IMR-90 (cell line): ENCODE data around the gene FAM89B. TPM values are rescaled to one million over a fixed set of nuclear protein-coding genes. Genes with fewer than 3 reads are reported as not detected.

ENCODE experiments used
- ATAC-seq: fragments of 200-7000 bp; cut with Tn5 transposase; 2 replicates; pipeline ENCODE4 v1.9.1; 2020; ENCODE audit warnings: low read depth, mild to moderate bottlenecking, moderate library complexity
- BruUV-seq: library from RNA; stranded (reverse); fragments of 400-500 nt; replicated peaks from 2 replicates; lab custom pipeline; 2021; lab: Mats Ljungman, UMichigan
- CTCF ChIA-PET: fragments of 300-600 bp; formaldehyde crosslinking; extraction: SDS; loops from one replicate; lab custom pipeline; 2021; ENCODE audit warnings: antibody characterized with exemption; lab: Yijun Ruan, JAX
- POLR2A ChIA-PET: fragments of 300-600 bp; sonication (Branson Sonifier 250); formaldehyde crosslinking; loops from one replicate; lab custom pipeline; 2022; ENCODE audit warnings: antibody characterized with exemption; ENCODE audit not compliant: unreplicated experiment; lab: Charles Lee
- DNase-seq: peaks from one replicate; pipeline ENCODE4 v3.0.0; 2013
- H2AFZ ChIP-seq: replicated peaks from 2 replicates; pipeline ENCODE3; 2013; ENCODE audit warnings: low read length, mild to moderate bottlenecking; ENCODE audit not compliant: poor library complexity
- H2AK5ac ChIP-seq: 2 replicates; pipeline ENCODE4 v1.6.1; 2013; ENCODE audit warnings: low read depth, low read length, inconsistent platforms
- H2AK9ac ChIP-seq: replicated peaks from 2 replicates; pipeline ENCODE3; 2013; ENCODE audit warnings: mild to moderate bottlenecking, low read depth, low read length, moderate library complexity; ENCODE audit not compliant: poor library complexity
- H2BK120ac ChIP-seq: 2 replicates; pipeline ENCODE4 v1.6.1; 2013; ENCODE audit warnings: low read depth, low read length, inconsistent platforms
- H2BK15ac ChIP-seq: 3 replicates; pipeline ENCODE4 v1.6.1; 2013; ENCODE audit warnings: low read depth, low read length, inconsistent platforms
- H2BK20ac ChIP-seq: 2 replicates; pipeline ENCODE4 v1.6.1; 2013; ENCODE audit warnings: low read depth, mild to moderate bottlenecking, inconsistent platforms, low read length, moderate library complexity
- H2BK5ac ChIP-seq: 2 replicates; pipeline ENCODE4 v1.6.1; 2013; ENCODE audit warnings: mild to moderate bottlenecking, low read depth, low read length, inconsistent platforms; ENCODE audit not compliant: poor library complexity, severe bottlenecking
- H3K14ac ChIP-seq: replicated peaks from 2 replicates; pipeline ENCODE4 v1.6.1; 2013; ENCODE audit warnings: low read depth, low read length, inconsistent platforms
- H3K18ac ChIP-seq: 2 replicates; pipeline ENCODE4 v1.6.1; 2013; ENCODE audit warnings: low read depth, low read length, control low read depth
- H3K23ac ChIP-seq: 2 replicates; pipeline ENCODE4 v1.6.1; 2013; ENCODE audit warnings: low read depth, low read length, inconsistent platforms
- H3K27ac ChIP-seq: 2 replicates; pipeline ENCODE4 v1.5.1; 2013; ENCODE audit warnings: mild to moderate bottlenecking, control low read depth, low read length; ENCODE audit not compliant: insufficient read depth
- H3K27me3 ChIP-seq: 2 replicates; pipeline ENCODE4 v1.6.1; 2013; ENCODE audit warnings: low read length; ENCODE audit not compliant: control insufficient read depth, insufficient read depth
- H3K36me3 ChIP-seq: 2 replicates; pipeline ENCODE4 v1.6.1; 2013; ENCODE audit warnings: low read length, mixed read lengths; ENCODE audit not compliant: control insufficient read depth, insufficient read depth
- H3K4ac ChIP-seq: 2 replicates; pipeline ENCODE4 v1.6.1; 2013; ENCODE audit warnings: low read depth, low read length, inconsistent platforms
- H3K4me1 ChIP-seq: 2 replicates; pipeline ENCODE4 v1.6.1; 2013; ENCODE audit warnings: low read length, mixed read lengths; ENCODE audit not compliant: control insufficient read depth, insufficient read depth
- H3K4me2 ChIP-seq: 2 replicates; pipeline ENCODE4 v1.6.1; 2013; ENCODE audit warnings: low read depth, mild to moderate bottlenecking, control low read depth, low read length, moderate library complexity
- H3K4me3 ChIP-seq: 2 replicates; pipeline ENCODE4 v1.5.1; 2013; ENCODE audit warnings: low read depth, mild to moderate bottlenecking, control low read depth, low read length, moderate library complexity; ENCODE audit not compliant: insufficient read depth
- H3K56ac ChIP-seq: 2 replicates; pipeline ENCODE4 v1.6.1; 2013; ENCODE audit warnings: low read length, inconsistent platforms; ENCODE audit not compliant: insufficient read depth; ENCODE audit errors: extremely low read depth
- H3K79me1 ChIP-seq, 2 experiments: 2 replicates each; pipeline ENCODE4 v1.6.1; 2013; ENCODE audit warnings: low read length in 2 of 2, inconsistent platforms in 1 of 2, low read depth in 1 of 2
- H3K9ac ChIP-seq: 2 replicates; pipeline ENCODE4 v1.6.1; 2013; ENCODE audit warnings: low read depth, low read length, control low read depth
- H3K9me1 ChIP-seq: 2 replicates; pipeline ENCODE4 v1.6.1; 2013; ENCODE audit warnings: low read length, inconsistent platforms; ENCODE audit not compliant: insufficient read depth
- H3K9me3 ChIP-seq: 2 replicates; pipeline ENCODE4 v1.6.1; 2013; ENCODE audit warnings: low read length; ENCODE audit not compliant: control insufficient read depth, insufficient read depth
- H4K20me1 ChIP-seq: 2 replicates; pipeline ENCODE4 v1.6.1; 2013; ENCODE audit warnings: low read length, inconsistent platforms; ENCODE audit not compliant: insufficient read depth
- H4K5ac ChIP-seq: 2 replicates; pipeline ENCODE4 v1.6.1; 2013; ENCODE audit warnings: mild to moderate bottlenecking, low read depth, low read length, control low read depth
- H4K8ac ChIP-seq, 2 experiments: 2 replicates each; pipeline ENCODE4 v1.6.1; 2013; ENCODE audit warnings: low read depth in 2 of 2, low read length in 2 of 2, control low read depth in 1 of 2, inconsistent platforms in 1 of 2
- H4K91ac ChIP-seq: 2 replicates; pipeline ENCODE4 v1.6.1; 2013; ENCODE audit warnings: low read depth, low read length, inconsistent platforms; ENCODE audit not compliant: insufficient read depth
- FOS ChIP-seq: fragments of 150-350 bp; IDR thresholded peaks from 2 replicates; pipeline ENCODE4 v1.6.1; 2016; ENCODE audit warnings: low read depth, low read length
- POLR2A ChIP-seq: IDR thresholded peaks from 2 replicates; pipeline ENCODE4 v1.6.1; 2012; ENCODE audit warnings: mild to moderate bottlenecking, low read depth, low read length
- WGBS, 2 experiments: methylation state at CpG; one replicate each; pipeline versions ENCODE4 v1.1.5 to v1.1.7; 2013; ENCODE audit warnings: missing lambda C conversion rate in 2 of 2; ENCODE audit not compliant: insufficient read length in 1 of 2; ENCODE audit errors: extremely low coverage in 2 of 2; 5-methylcytosine and 5-hydroxymethylcytosine counted together
- dilution Hi-C: fragments of 300-500 bp; cut with HindIII; formaldehyde crosslinking; loops from one replicate; pipeline ENCODE4 v1.14.3; 2018; ENCODE audit warnings: low sequenced_read_pairs; ENCODE audit not compliant: unreplicated experiment
- in situ Hi-C: fragments of 300-500 bp; cut with MboI; formaldehyde crosslinking; loops from 3 replicates; pipeline ENCODE4 v1.14.3; 2019; ENCODE audit warnings: low sequenced_read_pairs, inconsistent platforms, mixed read lengths
- intact Hi-C: fragments of 100-400 bp; cut with micrococcal nuclease; formaldehyde crosslinking; loops from 2 replicates; pipeline ENCODE4 v1.10.0; 2022
- polyA plus RNA-seq, 3 experiments: library from polyadenylated mRNA; depleted of rRNA; stranded (reverse); fragments of >200 nt; gene quantifications; 2 replicates each; pipeline ENCODE4 v1.2.3, GENCODE V29; 2012; ENCODE audit warnings: low replicate concordance in 1 of 3
- total RNA-seq: library from RNA; depleted of rRNA; stranded (reverse); fragments of >200 nt; gene quantifications from 2 replicates; pipeline ENCODE4 v1.2.3, GENCODE V29; 2012

The FAM89B gene
- total and polyA plus RNA-seq, 2 of the 4 experiments (the other 2 are of a cell fraction): 12.0 to 65.5 TPM

DNA sequence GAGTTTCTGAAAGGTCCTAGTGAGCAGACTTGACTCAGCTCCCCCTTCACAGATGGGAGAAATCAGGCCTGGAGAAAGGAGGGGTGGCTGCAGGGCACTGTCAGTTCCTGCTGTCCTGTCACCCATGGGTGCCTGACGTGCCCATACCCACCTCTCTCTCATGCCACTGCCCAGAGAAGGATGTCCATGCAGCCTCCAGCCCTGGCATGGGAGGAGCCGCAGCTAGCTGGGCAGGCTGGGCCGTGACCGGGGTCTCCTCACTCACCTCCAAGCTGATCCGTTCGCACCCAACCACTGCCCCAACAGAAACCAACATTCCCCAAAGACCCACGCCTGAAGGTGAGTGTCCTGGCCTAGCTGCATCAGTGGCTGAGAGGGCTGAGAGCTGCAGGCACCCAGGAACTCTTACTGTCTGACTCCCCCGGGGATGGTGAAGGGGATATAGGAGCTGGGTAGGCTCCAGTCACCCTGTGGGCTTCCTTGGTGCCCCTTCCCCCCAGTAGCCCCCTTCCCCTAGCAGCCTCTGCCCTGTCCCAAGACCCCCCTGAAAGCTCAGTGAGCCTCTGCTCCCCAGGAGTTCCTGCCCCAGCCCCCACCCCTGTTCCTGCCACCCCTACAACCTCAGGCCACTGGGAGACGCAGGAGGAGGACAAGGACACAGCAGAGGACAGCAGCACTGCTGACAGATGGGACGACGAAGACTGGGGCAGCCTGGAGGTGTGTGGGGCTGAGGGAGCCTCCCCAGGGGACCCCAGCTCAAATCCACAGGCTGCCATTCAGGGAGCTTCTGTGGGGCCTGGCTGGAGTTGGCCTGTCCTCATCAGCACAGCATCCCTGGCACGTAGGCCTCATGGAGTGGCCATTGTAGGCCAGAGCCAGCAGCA, 35.7 kb upstream of the FAM89B start:
- Histone ChIP-seq H2BK20ac (no peak overlapping the region), H3K56ac (no peak overlapping the region), H2AFZ (peak overlapping the region; percentile 33), H3K27me3 (no peaks in the 10 kb centered on the region), H3K9me1 (peaks cover 8% of the 10 kb centered on the region; the same call in 1 of the 2 replicates), H3K23ac (no peak overlapping the region), H3K27ac (no peak overlapping the region), H2AK9ac (peak overlapping the region; percentile 72), H3K9ac (no peak overlapping the region), H4K5ac (no peak overlapping the region), H3K14ac (no peak overlapping the region), H2BK120ac (no peak overlapping the region), H4K8ac (no peak overlapping the region), H3K79me1 (peaks cover 2 to 29% of the 10 kb centered on the region in 2 experiments; a peak in 3 of 4 replicates), H4K20me1 (peaks cover 23% of the 10 kb centered on the region), H2AK5ac (no peak overlapping the region), H3K18ac (no peak overlapping the region), H4K91ac (no peak overlapping the region), H3K4me1 (peaks cover 5% of the 10 kb centered on the region; the same call in 1 of the 2 replicates), H2BK15ac (no peak overlapping the region), H3K4ac (no peak overlapping the region), H3K4me2 (no peak overlapping the region), H3K9me3 (no peaks in the 10 kb centered on the region), H2BK5ac (no peak overlapping the region), H3K4me3 (no peak overlapping the region), H3K36me3 (peaks cover 62% of the 10 kb centered on the region)
- POLR2A ChIA-PET: no interaction called here
- CTCF ChIA-PET: no interaction called here
- TF ChIP-seq POLR2A: peak; percentile 24; the same call in 1 of the 2 replicates
- TF ChIP-seq FOS: no peak
- 100% methylated on average over 1 of the region's 12 CpGs; no CpG with 5 or more reads in 1 of the 2 experiments for WGBS, 2 experiments
- in situ Hi-C loops: no loop called here
- ATAC-seq (no peak), DNase-seq (no peak)
- intact Hi-C loops: no loop called here
- no TSS peak for BruUV-seq
- dilution Hi-C loops: no loop called here
